HG02623 (cell line): ENCODE data around the gene ZBTB17.

ENCODE experiments used
- ATAC-seq: cut with Tn5 transposase; IDR thresholded peaks from one replicate; pipeline ENCODE4 v1.9.1; 2021; ENCODE audit warnings: moderate library complexity; ENCODE audit not compliant: unreplicated experiment

Gene ZBTB17

GRCh38 chr1:15961492-15961891, 14.4 kb downstream of the ZBTB17 start:
- no peak for ATAC-seq

- ATAC-seq: no peak
These were observed 15.1 kb downstream of the ZBTB17 start for GRCh38 chr1:15960808-15961207.

GRCh38 chr1:15959827-15960446, 16.0 kb downstream of the ZBTB17 start:
- no peak for ATAC-seq

- ATAC-seq: no peak
These were observed 16.5 kb downstream of the ZBTB17 start for GRCh38 chr1:15959424-15959823.

- no peak for ATAC-seq
These were observed 17.1 kb downstream of the ZBTB17 start for GRCh38 chr1:15958793-15959192.

DNA sequence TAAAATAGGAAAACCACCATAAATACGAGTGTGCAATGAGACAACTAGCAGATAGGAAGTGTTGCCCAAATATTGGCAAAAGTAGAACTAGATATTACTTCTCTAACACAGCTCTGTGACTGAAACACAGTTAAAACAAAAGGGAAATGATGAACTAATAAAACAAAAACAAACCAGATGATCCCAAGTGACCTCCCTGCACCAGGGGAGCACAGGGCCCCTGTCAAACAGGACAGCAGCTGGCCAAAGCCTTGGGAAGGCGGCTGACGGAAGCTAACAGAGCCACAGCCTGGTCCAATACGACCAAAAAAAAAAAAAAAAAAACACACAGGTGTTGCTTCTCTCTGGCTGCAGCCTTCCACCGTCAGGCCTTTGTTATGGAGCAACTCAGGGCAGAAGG, 17.8 kb downstream of the ZBTB17 start:
- no peak for ATAC-seq

GRCh38 chr1:15957221-15958095, 18.4 kb downstream of the ZBTB17 start:
- no peak for ATAC-seq

GRCh38 chr1:15956150-15956549, 19.8 kb downstream of the ZBTB17 start:
- no peak for ATAC-seq

DNA sequence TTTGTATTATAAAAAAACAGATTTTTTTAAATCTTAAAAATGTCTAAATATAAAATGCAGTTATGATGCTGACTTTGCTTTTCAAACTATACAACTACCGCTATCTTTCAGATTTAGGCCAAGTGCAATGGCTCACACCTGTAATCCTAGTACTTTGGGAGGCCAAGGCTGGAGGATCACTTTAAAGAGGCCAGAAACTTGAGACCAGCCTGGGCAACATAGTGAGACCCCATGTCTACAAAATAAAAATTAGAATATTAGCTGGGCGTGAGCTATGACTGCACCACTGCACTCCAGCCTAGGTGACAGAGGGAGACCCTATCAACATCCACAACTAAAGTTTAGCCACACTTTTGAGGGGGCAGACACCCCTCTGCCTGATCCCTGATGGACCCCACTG, 20.3 kb downstream of the ZBTB17 start:
- ATAC-seq: no peak

GRCh38 chr1:15954316-15954715, 21.6 kb downstream of the ZBTB17 start:
- ATAC-seq: no peak

GRCh38 chr1:15953791-15954241, 22.1 kb downstream of the ZBTB17 start:
- no peak for ATAC-seq

DNA sequence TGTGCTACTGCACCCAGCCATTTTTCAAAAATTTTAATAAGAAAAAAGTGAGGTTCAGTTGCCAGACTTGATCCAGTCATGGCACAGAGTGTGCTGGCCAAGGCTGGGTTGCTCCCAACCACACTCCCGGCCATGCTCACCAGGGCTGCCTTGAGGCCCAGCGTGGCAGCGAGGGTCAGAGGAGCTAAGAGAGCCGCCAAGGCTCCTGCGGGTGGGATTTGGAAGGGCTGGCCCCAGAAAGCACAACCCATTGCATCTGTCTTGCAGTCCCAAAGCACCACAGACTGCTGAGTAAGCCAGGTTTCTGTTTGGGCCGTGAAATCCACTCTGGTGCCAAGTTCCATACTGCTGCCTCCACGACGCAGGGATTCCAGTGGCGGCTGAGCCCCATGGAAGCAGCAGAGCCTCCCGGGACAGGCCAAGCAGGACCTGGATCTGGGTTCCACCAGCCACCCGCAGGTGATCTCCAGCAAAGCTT, 22.6 kb downstream of the ZBTB17 start:
- no peak for ATAC-seq

DNA sequence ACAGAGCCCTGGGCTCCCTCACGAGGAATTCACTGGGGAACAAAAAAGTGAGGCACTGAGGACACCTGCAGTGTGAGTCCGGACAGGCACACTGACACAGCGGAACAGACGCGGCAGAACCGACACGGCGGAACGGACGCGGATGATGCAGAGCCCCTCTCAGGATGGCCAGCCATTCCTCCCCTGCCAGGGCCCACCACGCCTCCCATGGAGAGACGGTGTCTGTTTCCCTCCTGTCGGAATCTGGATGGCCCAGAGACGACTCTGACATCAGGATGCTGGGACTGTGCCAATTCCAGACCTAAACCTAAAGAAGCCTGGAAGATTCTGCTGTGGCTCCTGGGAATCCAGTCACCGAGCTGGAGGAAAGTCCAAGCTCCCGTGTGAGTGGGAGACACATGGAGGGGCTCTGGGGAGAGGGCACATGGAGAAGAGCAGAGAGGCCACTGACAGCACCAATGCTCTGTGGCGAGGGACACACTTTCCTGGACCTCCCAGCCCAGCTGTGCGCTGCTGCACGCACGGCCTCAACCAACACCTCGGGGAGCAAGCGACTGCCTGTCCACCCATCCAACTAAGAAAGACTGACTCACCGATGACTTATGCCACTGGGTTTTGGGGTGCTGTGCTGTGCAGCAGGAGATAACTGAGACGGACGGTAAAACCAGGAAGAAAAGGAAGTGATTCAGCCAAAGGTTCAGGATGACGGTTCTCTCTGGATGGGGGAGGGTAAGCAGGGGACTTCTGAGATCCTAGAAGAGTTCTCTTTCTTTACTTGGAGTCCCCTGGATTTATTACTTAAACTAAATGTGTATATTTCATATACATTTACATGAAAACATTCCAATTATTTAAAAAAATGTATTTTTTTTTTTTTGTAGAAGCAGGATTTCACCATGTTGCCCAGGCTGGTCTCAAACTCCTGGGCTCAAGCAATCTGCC, 23.3 kb downstream of the ZBTB17 start:
- no peak for ATAC-seq

- ATAC-seq: no peak
These were observed 24.4 kb downstream of the ZBTB17 start for GRCh38 chr1:15951341-15952153.

DNA sequence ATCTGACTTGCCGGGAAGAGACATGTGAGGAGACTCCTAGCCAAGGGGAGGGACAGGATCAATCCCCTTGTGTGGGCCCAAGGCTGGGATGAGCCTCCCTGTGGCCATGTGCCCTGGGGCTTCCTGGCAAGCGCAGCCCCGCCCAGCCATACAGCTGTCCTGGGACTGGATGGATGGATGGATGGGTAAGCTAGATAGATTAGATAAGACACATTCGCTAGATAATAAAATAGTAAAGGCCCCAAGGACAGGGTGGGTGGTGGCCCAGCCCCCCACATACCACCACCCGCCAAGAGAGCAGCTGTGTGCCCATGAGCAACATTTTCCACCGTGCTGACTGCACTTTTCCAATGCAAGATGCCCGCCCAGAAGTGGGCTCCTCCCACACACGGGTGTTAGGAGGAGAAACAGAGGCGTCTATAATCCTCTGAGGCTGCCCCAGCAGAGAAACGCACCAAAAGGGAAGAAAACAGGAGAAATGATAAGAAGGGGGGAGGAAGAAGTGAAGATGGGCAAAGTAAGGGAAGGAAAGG, 25.1 kb downstream of the ZBTB17 start:
- ATAC-seq: no peak

DNA sequence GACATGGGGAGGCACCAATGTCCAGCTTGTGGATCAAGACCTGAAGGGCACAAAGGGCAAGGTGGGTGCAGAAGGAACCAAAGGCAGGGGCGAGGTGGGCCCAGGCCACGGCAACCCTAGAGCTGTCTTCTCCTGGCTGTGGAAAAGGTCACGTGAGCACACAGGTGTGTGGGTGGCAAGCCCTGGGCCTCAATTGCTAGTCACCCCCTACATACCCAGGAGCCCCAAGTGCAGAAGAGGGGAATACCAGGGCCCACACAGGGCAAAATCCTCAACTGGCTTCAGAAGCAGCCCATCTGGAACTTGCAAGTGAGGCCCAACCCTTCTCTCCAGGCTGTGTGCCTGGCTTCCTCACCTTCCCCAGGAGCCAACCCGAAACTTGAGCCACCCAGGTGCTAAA, 25.6 kb downstream of the ZBTB17 start:
- no peak for ATAC-seq

DNA sequence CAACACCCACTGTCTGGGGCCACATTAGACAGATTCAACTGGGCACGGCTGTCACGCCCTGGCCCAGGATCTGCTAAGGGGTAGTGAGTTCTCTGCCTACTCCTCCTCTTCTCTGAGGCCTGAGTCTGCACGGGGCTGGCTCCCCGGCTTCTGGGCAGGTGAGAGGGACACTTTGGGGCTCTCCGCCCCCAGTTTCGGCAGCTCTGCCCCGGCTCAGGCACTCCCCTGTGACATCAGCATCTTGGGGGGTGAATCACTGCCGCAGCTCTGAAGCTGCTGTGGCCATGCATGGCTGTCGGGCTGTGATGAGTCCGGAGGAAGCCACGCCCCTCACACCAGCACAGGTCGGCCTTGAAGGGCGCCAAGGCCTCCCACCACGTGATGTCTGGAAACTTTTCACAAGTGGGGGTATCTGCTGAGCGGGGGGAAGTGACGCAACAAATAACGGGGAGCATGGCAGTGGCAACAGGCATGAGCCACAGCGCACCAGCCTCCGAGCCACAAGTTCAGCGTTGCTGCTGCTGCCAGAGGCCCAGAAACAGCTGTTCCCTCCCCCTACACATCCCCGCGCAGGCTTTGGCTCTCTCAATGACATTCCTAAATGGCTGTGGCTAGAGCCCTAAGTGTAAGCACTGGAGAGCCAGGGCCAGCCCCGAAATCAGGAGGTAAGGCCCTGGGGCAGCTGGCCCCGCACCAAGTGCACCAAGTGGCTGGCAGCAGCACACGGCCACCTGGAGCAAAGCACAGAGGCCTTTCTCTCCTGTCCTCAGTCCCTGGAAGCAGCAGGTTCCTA, 26.3 kb downstream of the ZBTB17 start:
- peak; percentile 53 for ATAC-seq

GRCh38 chr1:15948595-15949452, 27.1 kb downstream of the ZBTB17 start:
- ATAC-seq: no peak
